ACHN (cell line): ENCODE data around the gene MAPRE2.
"Not testable (repeated sequence)": the region's sequence is repeated elsewhere in the genome, so short reads cannot be mapped to it uniquely, and the experiment has no call there.

Experiments used
- DNase-seq: peaks from one replicate; pipeline ENCODE4 v3.0.0-alpha.2; 2015
- in situ Hi-C: cut with HindIII; loops from 2 replicates; pipeline ENCODE4 v1.10.0; 2017; ENCODE audit warnings: low sequenced_read_pairs, low pct_ligation_motif_present, low pct_unique_long_range_greater_than_20kb

The MAPRE2 gene

DNA sequence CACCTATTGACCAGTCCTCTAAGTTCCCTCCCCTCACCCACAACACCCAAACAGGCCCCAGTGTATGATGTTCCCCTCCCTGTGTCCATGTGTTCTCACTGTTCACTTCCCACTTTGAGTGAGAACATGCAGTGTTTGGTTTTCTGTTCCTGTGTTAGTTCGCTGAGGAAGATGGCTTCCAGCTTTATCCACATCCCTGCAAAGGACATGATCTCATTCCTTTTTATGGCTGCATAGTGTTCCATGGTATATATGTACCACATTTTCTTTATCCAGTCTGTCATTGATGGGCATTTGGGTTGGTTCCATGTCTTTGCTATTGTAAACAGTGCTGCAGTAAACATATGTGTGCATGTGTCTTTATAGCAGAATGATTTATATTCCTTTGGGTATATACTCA is 66.9 kb downstream of the MAPRE2 start:
- in situ Hi-C loops, DNase-seq: not testable (repeated sequence)

DNA sequence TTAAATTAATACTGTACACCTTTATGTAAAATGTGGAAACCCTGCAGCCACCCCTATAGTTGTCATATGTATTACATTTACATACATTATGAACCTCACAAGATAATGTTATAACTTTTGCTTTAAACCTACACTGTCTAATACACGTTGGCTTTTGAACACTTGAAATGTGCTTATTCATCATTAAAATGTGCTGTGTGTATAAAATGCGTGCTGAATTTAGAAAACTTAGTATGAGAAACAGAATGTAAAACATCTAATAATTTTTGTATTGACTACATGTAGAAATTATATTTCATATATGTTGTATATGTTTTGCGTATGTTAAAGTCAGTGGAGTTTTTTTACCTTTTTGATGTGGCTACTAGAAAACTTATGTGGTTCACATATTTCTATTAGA is 68.8 kb downstream of the MAPRE2 start:
- no peak for DNase-seq
- in situ Hi-C loops: no loop called here

DNA sequence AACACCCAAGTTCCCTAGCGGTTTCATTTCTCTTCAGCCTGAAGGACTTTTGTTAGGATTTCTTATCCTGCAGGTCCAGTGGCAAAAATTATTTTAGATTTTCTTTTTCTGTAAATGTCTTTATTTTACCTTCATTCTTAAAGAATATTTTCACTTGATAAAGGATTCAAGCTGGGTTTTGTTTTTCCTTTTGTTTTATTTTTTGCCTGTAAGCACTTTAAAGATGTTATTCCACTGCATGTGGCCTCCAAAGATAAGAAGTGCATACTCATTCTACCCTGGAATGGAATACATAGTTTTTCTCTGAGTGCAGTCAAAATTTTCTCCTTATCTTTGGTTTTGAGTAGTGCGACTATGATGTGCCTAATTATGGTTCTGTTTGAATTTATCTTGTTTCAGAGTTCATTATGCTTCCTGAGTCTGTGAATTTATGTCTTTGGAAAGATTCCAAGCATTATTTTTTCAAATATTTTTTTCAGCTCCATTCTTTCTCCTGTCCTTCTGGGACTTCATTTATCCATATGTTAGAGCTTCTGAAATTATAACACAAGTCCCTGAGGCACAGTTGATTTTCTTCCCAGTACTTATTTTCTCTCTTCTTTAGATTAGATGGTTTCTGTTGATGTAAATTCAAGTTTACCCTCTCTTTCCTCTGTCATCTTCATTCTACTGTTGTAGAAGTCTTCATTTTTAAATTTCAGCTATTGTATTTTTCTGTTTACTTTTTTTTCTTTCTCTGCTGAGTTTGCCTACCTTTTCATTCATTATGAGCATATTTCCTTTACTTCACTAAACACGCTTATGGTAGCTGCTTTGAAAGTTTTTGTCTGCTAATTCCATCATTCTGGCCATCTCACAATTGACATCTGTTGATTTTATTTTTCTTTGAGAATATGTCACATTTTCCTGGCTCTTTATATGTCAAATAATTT is 69.6 kb downstream of the MAPRE2 start:
- no peak for DNase-seq
- in situ Hi-C loops: no loop called here

DNA sequence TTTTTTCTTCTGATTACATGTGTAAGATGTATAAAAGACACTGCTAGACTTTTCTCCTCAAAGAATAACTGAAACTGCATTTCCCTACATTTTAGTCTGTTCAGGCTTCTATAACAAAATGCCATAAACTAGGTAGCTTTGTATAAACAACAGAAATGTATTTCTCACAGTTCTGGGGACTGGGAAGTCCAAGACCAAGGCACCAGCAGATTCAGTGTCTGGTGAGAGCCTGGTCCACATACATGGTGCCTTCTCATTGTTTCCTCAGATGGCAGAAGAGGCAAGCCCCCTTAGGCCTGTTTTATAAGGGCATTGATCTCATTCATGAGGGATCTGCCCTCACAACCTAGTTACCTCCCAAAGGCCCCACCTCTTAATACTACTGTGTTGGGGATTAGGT is 71.5 kb downstream of the MAPRE2 start:
- DNase-seq: no peak
- in situ Hi-C loops: no loop called here

DNA sequence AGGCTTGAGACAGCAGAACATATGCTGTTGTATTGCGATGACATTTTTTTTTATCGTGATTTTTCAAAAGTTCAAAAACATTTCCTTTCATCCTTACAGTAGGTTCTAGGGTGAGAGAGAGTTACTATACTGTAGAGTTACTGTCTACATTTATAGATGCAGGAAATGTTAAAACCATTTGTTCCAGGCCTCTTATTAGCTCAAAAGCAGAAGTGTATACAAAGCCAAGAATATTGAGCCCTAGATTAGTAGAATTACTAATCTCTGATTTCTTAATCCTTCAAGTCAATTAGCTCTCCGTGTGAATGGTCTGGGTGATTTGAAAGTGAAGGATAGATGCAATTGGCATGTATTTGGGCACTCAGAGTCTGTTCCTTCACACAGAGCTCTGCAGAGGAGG is 73.1 kb downstream of the MAPRE2 start:
- in situ Hi-C loops: no loop called here
- DNase-seq: no peak

GRCh38 chr18:35116784-35117318 is 75.6 kb downstream of the MAPRE2 start:
- in situ Hi-C loops: no loop called here
- DNase-seq: no peak

- no peak for DNase-seq
- in situ Hi-C loops: no loop called here
Measured at GRCh38 chr18:35117372-35117771, 76.2 kb downstream of the MAPRE2 start.

GRCh38 chr18:35117951-35118411 is 76.8 kb downstream of the MAPRE2 start:
- no peak for DNase-seq
- in situ Hi-C loops: no loop called here

- DNase-seq: no peak
- in situ Hi-C loops: no loop called here
Measured at GRCh38 chr18:35118641-35119040, 77.4 kb downstream of the MAPRE2 start.

GRCh38 chr18:35121038-35121437 is 79.8 kb downstream of the MAPRE2 start:
- no peak for DNase-seq
- in situ Hi-C loops: no loop called here

GRCh38 chr18:35121531-35121930 is 80.3 kb downstream of the MAPRE2 start:
- no peak for DNase-seq
- in situ Hi-C loops: no loop called here

DNA sequence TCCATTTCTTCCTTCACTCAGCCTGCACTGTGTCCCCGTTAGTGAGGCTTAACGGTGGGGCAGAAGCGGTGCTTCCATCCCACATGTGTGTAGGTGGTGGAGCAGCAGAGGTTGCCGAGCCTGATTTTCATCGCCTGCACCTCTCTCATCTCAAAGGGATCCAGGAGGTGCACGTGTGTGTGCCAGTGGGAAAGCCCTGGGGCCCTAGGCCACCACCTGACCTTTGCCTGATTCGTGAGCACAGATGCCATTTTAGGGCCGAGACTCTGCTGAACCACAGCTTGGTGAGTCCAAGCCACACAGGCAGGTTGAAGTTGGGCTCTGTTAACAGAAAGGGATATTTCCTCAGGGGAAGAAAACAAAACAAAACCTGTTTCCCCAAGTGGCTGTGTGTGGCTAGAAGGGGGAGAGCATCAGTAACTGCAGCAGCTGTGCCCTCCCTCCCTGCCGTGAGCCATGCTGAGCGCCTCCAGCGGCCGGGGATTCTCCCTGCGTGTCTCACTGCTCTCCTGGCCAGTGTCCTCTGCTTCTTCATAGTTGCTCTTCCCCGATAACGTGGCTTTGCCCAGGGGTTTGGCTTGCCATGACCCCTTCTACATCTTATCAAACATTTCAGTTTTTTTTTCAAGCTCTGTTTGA is 81.5 kb downstream of the MAPRE2 start:
- DNase-seq: no peak
- in situ Hi-C loops: no loop called here

DNA sequence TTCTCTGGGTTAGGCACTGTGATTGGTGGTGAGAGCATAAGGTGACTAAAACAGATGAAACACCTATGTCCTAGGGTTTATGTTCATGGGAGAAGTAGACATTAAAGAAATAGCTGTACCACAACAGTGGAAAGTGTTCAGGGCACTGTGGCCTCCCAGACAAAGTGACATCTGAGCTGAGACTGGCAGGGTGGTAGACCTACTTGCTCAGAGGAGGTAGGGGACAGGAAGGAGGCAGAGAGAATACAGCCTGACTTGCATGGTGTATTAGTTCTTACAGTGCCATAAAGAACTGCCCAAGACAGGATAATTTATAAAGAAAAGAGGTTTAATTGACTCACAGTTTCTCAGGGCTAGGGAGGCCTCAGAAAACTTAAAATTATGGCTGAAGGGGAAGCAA is 82.6 kb downstream of the MAPRE2 start:
- no peak for DNase-seq
- in situ Hi-C loops: no loop called here

GRCh38 chr18:35127201-35127600 is 86.0 kb downstream of the MAPRE2 start:
- DNase-seq: peak; percentile 8
- in situ Hi-C loops: no loop called here

DNA sequence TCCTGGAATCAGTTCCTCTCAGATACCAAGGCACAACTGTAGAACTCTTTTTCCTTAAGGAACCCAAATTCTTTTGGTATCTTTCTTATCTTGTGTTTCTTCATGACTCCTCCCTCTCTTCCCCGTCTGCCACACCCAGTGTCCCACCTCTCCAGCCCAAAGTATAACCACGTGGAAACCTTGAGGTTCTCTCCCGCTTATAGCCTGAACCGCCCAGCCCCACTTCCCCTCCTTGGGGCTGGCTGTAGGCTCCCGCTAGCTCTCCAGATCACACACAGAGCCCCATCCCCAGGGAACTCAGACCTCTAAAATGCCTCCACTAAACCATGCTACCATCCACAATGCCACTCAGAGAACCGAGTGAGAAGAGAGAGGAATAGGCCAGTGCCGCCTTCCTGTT is 87.5 kb downstream of the MAPRE2 start:
- no peak for DNase-seq
- in situ Hi-C loops: no loop called here

DNA sequence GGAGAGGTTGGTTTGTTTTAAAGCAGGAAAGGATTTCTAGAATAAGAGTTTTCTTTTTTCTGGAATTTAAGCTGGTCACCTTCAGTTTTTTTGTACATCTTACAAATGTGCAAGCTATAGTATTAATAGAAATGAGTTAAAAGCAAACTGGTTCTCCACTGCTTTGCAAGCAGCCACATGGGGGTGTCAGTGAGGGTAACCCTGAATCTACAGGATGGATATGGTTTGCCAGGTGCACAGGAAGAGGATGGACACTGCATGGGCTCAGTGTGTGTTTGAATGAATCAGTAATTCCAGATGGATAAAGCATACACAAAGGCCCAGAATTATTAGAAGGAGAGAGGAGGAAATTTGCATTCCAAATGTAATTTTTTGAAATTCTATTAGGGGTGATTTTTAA is 89.0 kb downstream of the MAPRE2 start:
- DNase-seq: no peak
- in situ Hi-C loops: no loop called here

DNA sequence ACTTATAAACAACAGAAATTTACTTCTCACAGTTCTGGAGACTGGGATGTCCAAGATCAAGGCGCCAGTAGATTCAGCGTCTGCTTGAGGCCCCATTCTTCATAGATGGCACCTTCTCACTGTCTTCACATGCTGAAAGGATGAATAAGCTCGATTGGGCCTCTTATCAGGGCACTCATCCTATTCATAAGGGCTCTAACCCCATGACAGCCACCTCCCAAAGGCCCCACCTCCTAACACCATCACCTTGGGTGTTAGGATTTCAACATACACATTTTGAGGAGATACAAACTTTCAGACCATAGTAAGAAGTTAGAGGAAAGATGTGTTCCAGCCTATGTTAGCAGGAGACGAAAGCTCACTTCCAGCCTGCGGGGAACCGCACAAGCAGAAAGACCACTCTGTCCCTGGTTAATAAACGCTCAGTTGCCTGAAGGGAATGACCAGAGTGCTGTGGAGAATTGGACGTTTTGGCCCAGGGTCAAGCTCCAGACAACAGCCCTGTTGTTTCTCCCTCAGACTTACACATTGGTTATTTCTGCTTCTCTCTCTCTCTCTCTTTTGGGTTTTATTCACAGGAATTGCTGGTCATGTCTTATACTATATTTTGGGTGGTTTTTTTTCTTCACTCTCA is 90.3 kb downstream of the MAPRE2 start:
- DNase-seq: no peak
- in situ Hi-C loops: no loop called here

- in situ Hi-C loops: no loop called here
- no peak for DNase-seq
Measured at GRCh38 chr18:35132021-35132902, 91.0 kb downstream of the MAPRE2 start.
